ENCODE results near the gene FABP3.

DNA sequence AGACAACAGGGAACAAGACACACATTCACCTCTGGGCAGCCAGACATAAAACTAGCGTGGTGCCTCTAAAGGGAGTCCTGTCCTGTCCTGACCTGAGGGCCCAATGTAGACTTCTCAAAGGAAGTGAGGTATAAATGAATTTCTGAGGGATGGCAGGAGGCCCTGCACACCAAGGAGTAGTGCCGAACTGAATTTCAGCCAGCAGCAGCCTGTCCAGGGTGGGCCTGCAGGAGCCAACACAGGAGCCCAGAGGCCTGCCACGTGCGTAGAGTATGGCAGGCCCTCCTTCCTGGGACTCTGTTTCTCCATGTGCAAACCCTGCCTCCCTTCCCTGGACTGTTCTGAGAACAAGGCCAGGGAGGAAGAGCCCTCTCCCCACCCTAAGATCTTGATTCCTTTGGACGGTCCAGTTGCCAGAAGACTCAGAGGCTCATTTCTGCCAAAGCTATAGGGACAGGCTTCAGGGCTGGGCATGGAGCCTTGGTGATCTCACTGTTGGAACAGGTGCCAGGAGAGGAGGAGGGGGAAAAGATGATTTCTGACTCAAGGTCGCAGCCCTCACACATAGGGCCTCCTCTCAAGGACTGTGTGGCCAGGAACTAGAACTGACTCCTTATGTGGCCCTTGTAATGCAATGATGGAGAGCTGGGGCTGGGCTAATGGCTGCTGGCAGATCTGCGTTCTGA is 1.8 kb upstream of the FABP3 start:
- no peak for TF ChIP-seq POLR2AphosphoS5 (IDR thresholded peaks at IDR 0.05; ENCODE audit: low read depth, low read length)
- no peak for TF ChIP-seq TCF7L2 (IDR thresholded peaks at IDR 0.05; ENCODE audit: low read depth, low read length)
- TF ChIP-seq, protein P1, sequence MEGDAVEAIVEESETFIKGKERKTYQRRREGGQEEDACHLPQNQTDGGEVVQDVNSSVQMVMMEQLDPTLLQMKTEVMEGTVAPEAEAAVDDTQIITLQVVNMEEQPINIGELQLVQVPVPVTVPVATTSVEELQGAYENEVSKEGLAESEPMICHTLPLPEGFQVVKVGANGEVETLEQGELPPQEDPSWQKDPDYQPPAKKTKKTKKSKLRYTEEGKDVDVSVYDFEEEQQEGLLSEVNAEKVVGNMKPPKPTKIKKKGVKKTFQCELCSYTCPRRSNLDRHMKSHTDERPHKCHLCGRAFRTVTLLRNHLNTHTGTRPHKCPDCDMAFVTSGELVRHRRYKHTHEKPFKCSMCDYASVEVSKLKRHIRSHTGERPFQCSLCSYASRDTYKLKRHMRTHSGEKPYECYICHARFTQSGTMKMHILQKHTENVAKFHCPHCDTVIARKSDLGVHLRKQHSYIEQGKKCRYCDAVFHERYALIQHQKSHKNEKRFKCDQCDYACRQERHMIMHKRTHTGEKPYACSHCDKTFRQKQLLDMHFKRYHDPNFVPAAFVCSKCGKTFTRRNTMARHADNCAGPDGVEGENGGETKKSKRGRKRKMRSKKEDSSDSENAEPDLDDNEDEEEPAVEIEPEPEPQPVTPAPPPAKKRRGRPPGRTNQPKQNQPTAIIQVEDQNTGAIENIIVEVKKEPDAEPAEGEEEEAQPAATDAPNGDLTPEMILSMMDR (IDR thresholded peaks at IDR 0.05): no peak
- TF ChIP-seq, protein P2, sequence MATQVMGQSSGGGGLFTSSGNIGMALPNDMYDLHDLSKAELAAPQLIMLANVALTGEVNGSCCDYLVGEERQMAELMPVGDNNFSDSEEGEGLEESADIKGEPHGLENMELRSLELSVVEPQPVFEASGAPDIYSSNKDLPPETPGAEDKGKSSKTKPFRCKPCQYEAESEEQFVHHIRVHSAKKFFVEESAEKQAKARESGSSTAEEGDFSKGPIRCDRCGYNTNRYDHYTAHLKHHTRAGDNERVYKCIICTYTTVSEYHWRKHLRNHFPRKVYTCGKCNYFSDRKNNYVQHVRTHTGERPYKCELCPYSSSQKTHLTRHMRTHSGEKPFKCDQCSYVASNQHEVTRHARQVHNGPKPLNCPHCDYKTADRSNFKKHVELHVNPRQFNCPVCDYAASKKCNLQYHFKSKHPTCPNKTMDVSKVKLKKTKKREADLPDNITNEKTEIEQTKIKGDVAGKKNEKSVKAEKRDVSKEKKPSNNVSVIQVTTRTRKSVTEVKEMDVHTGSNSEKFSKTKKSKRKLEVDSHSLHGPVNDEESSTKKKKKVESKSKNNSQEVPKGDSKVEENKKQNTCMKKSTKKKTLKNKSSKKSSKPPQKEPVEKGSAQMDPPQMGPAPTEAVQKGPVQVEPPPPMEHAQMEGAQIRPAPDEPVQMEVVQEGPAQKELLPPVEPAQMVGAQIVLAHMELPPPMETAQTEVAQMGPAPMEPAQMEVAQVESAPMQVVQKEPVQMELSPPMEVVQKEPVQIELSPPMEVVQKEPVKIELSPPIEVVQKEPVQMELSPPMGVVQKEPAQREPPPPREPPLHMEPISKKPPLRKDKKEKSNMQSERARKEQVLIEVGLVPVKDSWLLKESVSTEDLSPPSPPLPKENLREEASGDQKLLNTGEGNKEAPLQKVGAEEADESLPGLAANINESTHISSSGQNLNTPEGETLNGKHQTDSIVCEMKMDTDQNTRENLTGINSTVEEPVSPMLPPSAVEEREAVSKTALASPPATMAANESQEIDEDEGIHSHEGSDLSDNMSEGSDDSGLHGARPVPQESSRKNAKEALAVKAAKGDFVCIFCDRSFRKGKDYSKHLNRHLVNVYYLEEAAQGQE (IDR thresholded peaks at IDR 0.05; ENCODE audit: insufficient read depth in 1 of 2, low read depth in 2 of 2, low read length in 1 of 2): no peak
